HG03354 (cell line): Measurements from ENCODE around the gene DISC1.
"Not testable (repeated sequence)": the region's sequence is repeated elsewhere in the genome, so short reads cannot be mapped to it uniquely, and the experiment has no call there.

Experiments
- ATAC-seq: cut with Tn5 transposase; IDR thresholded peaks from one replicate; pipeline ENCODE4 v1.9.1; 2021; ENCODE audit warnings: mild to moderate bottlenecking; ENCODE audit not compliant: unreplicated experiment, poor library complexity, severe bottlenecking

The DISC1 gene

GRCh38 chr1:231634323-231635013 lies 7.9 kb downstream of the DISC1 start:
- ATAC-seq: no peak

- ATAC-seq: no peak
Observed at GRCh38 chr1:231636157-231636556, 9.6 kb downstream of the DISC1 start.

- not testable (repeated sequence) for ATAC-seq
Observed at GRCh38 chr1:231636922-231637321, 10.3 kb downstream of the DISC1 start.

GRCh38 chr1:231638647-231639046 lies 12.1 kb downstream of the DISC1 start:
- ATAC-seq: no peak

- no peak for ATAC-seq
Observed at GRCh38 chr1:231639819-231640218, 13.2 kb downstream of the DISC1 start.

- not testable (repeated sequence) for ATAC-seq
Observed at GRCh38 chr1:231641444-231641843, 14.9 kb downstream of the DISC1 start.

- ATAC-seq: not testable (repeated sequence)
Observed at GRCh38 chr1:231642061-231642460, 15.5 kb downstream of the DISC1 start.

GRCh38 chr1:231642618-231643017 lies 16.0 kb downstream of the DISC1 start:
- ATAC-seq: no peak

- ATAC-seq: no peak
Observed at GRCh38 chr1:231643071-231643934, 16.7 kb downstream of the DISC1 start.

- no peak for ATAC-seq
Observed at GRCh38 chr1:231643935-231644237, 17.3 kb downstream of the DISC1 start.

GRCh38 chr1:231645634-231646033 lies 19.0 kb downstream of the DISC1 start:
- not testable (repeated sequence) for ATAC-seq

- ATAC-seq: not testable (repeated sequence)
Observed at GRCh38 chr1:231646165-231646564, 19.6 kb downstream of the DISC1 start.

GRCh38 chr1:231651621-231652260 lies 25.2 kb downstream of the DISC1 start:
- not testable (repeated sequence) for ATAC-seq

- no peak for ATAC-seq
Observed at GRCh38 chr1:231653632-231654031, 27.0 kb downstream of the DISC1 start.

- ATAC-seq: no peak
Observed at GRCh38 chr1:231656741-231657140, 30.2 kb downstream of the DISC1 start.

GRCh38 chr1:231658223-231658622 lies 31.6 kb downstream of the DISC1 start:
- not testable (repeated sequence) for ATAC-seq

- no peak for ATAC-seq
Observed at GRCh38 chr1:231660198-231660597, 33.6 kb downstream of the DISC1 start.

- ATAC-seq: no peak
Observed at GRCh38 chr1:231663211-231663792, 36.7 kb downstream of the DISC1 start.

GRCh38 chr1:231665101-231665500 lies 38.5 kb downstream of the DISC1 start:
- no peak for ATAC-seq

- no peak for ATAC-seq
Observed at GRCh38 chr1:231665726-231666125, 39.1 kb downstream of the DISC1 start.
